ENCODE results near the gene MROH2A.

- TF ChIP-seq, protein P1, sequence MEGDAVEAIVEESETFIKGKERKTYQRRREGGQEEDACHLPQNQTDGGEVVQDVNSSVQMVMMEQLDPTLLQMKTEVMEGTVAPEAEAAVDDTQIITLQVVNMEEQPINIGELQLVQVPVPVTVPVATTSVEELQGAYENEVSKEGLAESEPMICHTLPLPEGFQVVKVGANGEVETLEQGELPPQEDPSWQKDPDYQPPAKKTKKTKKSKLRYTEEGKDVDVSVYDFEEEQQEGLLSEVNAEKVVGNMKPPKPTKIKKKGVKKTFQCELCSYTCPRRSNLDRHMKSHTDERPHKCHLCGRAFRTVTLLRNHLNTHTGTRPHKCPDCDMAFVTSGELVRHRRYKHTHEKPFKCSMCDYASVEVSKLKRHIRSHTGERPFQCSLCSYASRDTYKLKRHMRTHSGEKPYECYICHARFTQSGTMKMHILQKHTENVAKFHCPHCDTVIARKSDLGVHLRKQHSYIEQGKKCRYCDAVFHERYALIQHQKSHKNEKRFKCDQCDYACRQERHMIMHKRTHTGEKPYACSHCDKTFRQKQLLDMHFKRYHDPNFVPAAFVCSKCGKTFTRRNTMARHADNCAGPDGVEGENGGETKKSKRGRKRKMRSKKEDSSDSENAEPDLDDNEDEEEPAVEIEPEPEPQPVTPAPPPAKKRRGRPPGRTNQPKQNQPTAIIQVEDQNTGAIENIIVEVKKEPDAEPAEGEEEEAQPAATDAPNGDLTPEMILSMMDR (IDR thresholded peaks at IDR 0.05) = no peak
- no peak for TF ChIP-seq POLR2A (IDR thresholded peaks at IDR 0.05)
Measured at GRCh38 chr2:233855345-233855744, 77.2 kb downstream of the MROH2A start.

Data from stomach (tissue), 4 donors.